PC-9 (cell line): ENCODE results near the gene DPYD. TPM values are rescaled to one million over a fixed set of nuclear protein-coding genes. Genes with fewer than 3 reads are reported as not detected.

Source experiments
- BruUV-seq: library from RNA; stranded (reverse); fragments of 400-500 nt; replicated peaks from 2 replicates; lab custom pipeline; 2021; lab: Mats Ljungman, UMichigan
- CTCF ChIA-PET: fragments of 300-600 bp; sonication (Branson Sonifier 250); formaldehyde crosslinking; loops from one replicate; lab custom pipeline; 2022; ENCODE audit warnings: antibody characterized with exemption; lab: Charles Lee
- POLR2A ChIA-PET: fragments of 300-600 bp; sonication (Branson Sonifier 250); formaldehyde crosslinking; loops from one replicate; lab custom pipeline; 2022; ENCODE audit warnings: antibody characterized with exemption; ENCODE audit not compliant: unreplicated experiment; lab: Charles Lee
- DNase-seq, 2 experiments: peaks; one replicate each; pipeline versions ENCODE4 v3.0.0 to v3.0.0-alpha.2; 2015 to 2022; ENCODE audit warnings: mixed read lengths in 1 of 2
- H2AFZ ChIP-seq: fragments of 200-600 bp; sonication (generic); 2 replicates; pipeline ENCODE4 v1.8.1; 2017; ENCODE audit warnings: antibody characterized with exemption
- H3F3A ChIP-seq: fragments of 200-600 bp; sonication (generic); 2 replicates; pipeline ENCODE4 v1.8.1; 2017; ENCODE audit warnings: antibody characterized with exemption, mild to moderate bottlenecking, low read depth; ENCODE audit not compliant: insufficient read depth
- H3K27ac ChIP-seq: fragments of 200-600 bp; sonication (generic); 2 replicates; pipeline ENCODE4 v1.6.1; 2016; ENCODE audit warnings: mixed run types
- H3K27me3 ChIP-seq: fragments of 200-600 bp; sonication (generic); 2 replicates; pipeline ENCODE4 v1.6.1; 2016; ENCODE audit warnings: low read depth, mixed run types; ENCODE audit not compliant: insufficient read depth
- H3K36me3 ChIP-seq: fragments of 200-600 bp; sonication (generic); 2 replicates; pipeline ENCODE4 v1.6.1; 2016; ENCODE audit warnings: low read depth, mixed run types
- H3K4me1 ChIP-seq: fragments of 200-600 bp; sonication (generic); replicated peaks from 2 replicates; pipeline ENCODE4 v1.6.1; 2016; ENCODE audit warnings: mixed run types; ENCODE audit not compliant: insufficient read depth
- H3K4me2 ChIP-seq: fragments of 200-600 bp; sonication (generic); 2 replicates; pipeline ENCODE4 v1.6.1; 2017; ENCODE audit warnings: mixed run types
- H3K4me3 ChIP-seq: fragments of 200-600 bp; sonication (generic); 2 replicates; pipeline ENCODE4 v1.6.1; 2016; ENCODE audit warnings: mixed run types
- H3K79me2 ChIP-seq: fragments of 200-600 bp; sonication (generic); 2 replicates; pipeline ENCODE4 v1.6.1; 2017; ENCODE audit warnings: low read depth, mixed run types
- H3K9me2 ChIP-seq: fragments of 200-600 bp; sonication (generic); 2 replicates; pipeline ENCODE4 v1.8.1; 2017; ENCODE audit warnings: mild to moderate bottlenecking; ENCODE audit not compliant: insufficient read depth
- H3K9me3 ChIP-seq: fragments of 200-600 bp; sonication (generic); 2 replicates; pipeline ENCODE4 v1.8.1; 2016; ENCODE audit warnings: low read depth; ENCODE audit not compliant: insufficient read depth
- H4K20me1 ChIP-seq: fragments of 200-600 bp; sonication (generic); 2 replicates; pipeline ENCODE4 v1.8.1; 2017; ENCODE audit not compliant: insufficient read depth
- EZH2 ChIP-seq: fragments of 200-600 bp; sonication (generic); IDR thresholded peaks from 2 replicates; pipeline ENCODE4 v1.8.0; 2017; ENCODE audit warnings: antibody characterized with exemption, low read depth
- intact Hi-C: fragments of 100-400 bp; cut with micrococcal nuclease; formaldehyde crosslinking; loops from one replicate; pipeline ENCODE4 v1.10.0; 2022; ENCODE audit not compliant: unreplicated experiment
- total RNA-seq: library from RNA; stranded (reverse); gene quantifications from 2 replicates; pipeline ENCODE4 v1.2.3, GENCODE V29; 2021
- TF ChIP-seq, protein P1 (sequence below): fragments of 200-600 bp; sonication (generic); conservative IDR thresholded peaks from 2 replicates; pipeline ENCODE4 v1.6.1; 2017; ENCODE audit warnings: mixed run types, antibody characterized with exemption, mild to moderate bottlenecking, moderate library complexity

Gene DPYD
- total RNA-seq, 1 experiment from 2014 or later, result 24.1 TPM

DNA sequence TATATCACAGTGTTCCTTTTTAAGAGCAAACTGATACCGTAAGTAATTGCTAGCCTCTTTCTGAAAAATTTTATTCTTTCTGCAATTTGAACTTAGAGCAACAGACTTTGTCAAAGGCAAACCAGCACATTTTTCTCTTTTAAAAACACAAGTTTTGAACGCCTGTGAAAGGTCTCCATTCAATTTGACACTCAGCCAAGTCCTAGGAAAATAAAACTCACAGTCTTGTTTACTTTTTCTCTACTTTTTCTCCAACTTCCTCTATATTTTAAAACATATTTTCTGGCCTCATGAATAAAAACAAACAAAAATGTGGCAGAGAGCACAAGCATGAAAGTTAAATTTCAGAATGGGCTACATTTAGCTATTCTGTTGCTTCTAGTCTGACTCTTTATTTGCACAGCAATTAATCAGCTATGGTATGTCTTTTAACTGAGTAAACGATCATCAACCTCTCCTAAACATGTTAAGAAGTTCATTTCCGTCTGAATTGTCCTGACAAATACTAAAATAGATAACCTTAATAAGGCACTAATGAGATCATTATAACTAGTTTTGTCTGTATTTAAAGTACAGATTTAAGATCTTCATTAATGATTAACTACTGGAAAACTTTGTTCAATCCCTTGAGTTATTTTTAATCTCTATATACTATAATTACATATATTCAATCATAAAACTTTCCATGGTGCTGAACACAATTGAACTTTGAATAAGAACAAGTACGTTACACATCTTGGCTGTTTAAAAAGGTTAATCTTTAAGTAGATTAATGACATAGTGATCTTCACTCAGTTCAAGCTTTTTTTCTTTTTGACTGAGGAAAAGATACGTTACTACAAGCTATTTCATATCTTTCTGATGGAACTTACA is 648.7 kb downstream of the DPYD start:
- Histone ChIP-seq H4K20me1 (no peaks in the 10 kb centered on the region), H3K79me2 (no peaks in the 10 kb centered on the region), H3K36me3 (no peaks in the 10 kb centered on the region), H3K4me3 (no peak overlapping the region), H3K4me1 (peaks cover 30% of the 10 kb centered on the region), H3K27me3 (no peaks in the 10 kb centered on the region), H3K27ac (peak overlapping the region; percentile 25), H3F3A (peaks cover 16% of the 10 kb centered on the region), H2AFZ (no peak overlapping the region), H3K9me3 (peaks cover 25% of the 10 kb centered on the region), H3K9me2 (no peaks in the 10 kb centered on the region), H3K4me2 (peak overlapping the region; percentile 11; the same call in 1 of the 2 replicates)
- TF ChIP-seq, protein P1, sequence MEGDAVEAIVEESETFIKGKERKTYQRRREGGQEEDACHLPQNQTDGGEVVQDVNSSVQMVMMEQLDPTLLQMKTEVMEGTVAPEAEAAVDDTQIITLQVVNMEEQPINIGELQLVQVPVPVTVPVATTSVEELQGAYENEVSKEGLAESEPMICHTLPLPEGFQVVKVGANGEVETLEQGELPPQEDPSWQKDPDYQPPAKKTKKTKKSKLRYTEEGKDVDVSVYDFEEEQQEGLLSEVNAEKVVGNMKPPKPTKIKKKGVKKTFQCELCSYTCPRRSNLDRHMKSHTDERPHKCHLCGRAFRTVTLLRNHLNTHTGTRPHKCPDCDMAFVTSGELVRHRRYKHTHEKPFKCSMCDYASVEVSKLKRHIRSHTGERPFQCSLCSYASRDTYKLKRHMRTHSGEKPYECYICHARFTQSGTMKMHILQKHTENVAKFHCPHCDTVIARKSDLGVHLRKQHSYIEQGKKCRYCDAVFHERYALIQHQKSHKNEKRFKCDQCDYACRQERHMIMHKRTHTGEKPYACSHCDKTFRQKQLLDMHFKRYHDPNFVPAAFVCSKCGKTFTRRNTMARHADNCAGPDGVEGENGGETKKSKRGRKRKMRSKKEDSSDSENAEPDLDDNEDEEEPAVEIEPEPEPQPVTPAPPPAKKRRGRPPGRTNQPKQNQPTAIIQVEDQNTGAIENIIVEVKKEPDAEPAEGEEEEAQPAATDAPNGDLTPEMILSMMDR, result no peak
- POLR2A ChIA-PET, result no interaction called here
- intact Hi-C loops, result loop anchor here (10.0 kb wide), 1 partner anchor 1053 kb away; no protein-coding TSS in a partner anchor
- CTCF ChIA-PET, result no interaction called here
- no TSS peak for BruUV-seq
- DNase-seq, result peak in 1 of 2 experiments; percentile 46

DNA sequence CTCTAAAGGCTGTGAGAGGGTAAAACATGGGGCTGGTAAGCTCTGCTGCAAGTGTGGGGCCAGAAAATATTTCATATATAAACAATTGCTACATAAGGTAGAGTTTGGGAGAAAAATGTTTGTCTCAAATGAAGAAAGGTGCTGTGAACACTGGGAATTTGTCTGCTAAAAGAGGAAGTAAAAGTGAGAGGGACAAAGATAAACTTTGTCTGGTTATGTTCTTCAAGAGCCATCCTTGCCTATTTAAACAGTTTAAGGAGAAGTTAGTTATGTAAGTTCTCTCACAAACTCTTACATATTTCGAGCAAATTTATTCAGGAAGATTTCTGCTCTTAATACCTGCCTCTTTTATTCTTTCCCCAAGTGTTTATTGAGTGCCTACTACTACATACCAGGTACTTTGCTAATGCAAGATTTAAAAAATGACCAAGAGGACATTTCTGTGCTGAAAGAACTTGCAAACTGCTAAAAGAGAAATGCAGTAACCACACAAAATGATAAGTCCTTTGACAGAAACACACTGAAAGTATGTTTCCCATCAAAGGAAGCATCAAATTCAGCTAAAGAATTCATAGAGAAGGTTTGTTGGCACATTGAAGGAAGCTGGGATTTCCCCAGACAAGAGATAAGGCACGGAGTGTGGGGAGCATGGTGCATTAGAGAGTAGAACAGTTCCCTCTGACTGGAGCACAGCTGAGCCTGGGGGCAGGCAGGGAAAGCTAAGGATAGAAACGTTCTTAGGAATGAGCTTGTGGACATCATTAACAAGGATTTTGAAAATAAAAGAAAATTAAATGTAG is 650.1 kb downstream of the DPYD start:
- no peaks in the 10 kb centered on the region for H3K27me3 ChIP-seq
- no peaks in the 10 kb centered on the region for H3K36me3 ChIP-seq
- peaks cover 10% of the 10 kb centered on the region for H3K9me3 ChIP-seq
- intact Hi-C loops, result loop anchor here (10.0 kb wide), 1 partner anchor 1054 kb away; no protein-coding TSS in a partner anchor
- H3F3A ChIP-seq, result peaks cover 10% of the 10 kb centered on the region
- no peak overlapping the region for H3K4me3 ChIP-seq
- TF ChIP-seq, protein P1, result no peak
- TF ChIP-seq EZH2, result no peak
- no TSS peak for BruUV-seq
- peaks cover 20% of the 10 kb centered on the region for H3K4me1 ChIP-seq
- H2AFZ ChIP-seq, result 0 out of 2 replicates have a peak overlapping the region, but pooled peaks have one; percentile 10
- DNase-seq, result no peak
- ChIA-PET CTCF (no interaction called here), POLR2A (interaction anchor here (0.6 kb wide), 1 partner anchor 1256 kb away, joined by 5 read pairs; no protein-coding TSS in a partner anchor)
- 0 out of 2 replicates have a peak, but pooled peaks cover 2% of the 10 kb centered on the region for H3K9me2 ChIP-seq
- H3K79me2 ChIP-seq, result no peaks in the 10 kb centered on the region
- no peak overlapping the region for H3K4me2 ChIP-seq
- H4K20me1 ChIP-seq, result no peaks in the 10 kb centered on the region
- H3K27ac ChIP-seq, result no peak overlapping the region

DNA sequence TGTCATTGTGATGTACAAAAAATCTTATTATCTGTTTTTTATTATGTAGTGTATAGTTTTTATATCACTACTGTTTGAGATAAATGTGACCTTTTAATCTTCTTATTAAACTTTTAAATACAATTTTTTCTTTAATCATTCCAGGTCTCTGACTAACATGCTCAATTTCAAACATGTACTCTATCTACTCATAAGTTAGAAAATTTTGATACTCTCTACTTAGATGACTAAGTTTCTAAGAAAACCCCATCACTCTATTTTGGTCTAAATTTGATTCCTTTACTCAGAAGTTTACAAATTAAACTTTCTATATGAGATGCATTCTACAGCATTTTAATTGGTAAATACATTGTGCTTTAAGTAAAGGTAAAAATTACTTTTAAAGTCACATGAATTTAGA is 655.2 kb downstream of the DPYD start:
- Histone ChIP-seq H3K9me3 (no peaks in the 10 kb centered on the region), H2AFZ (no peak overlapping the region), H3K79me2 (no peaks in the 10 kb centered on the region), H3K4me1 (peaks cover under 1% of the 10 kb centered on the region), H3K27ac (no peak overlapping the region), H3K27me3 (no peaks in the 10 kb centered on the region), H3K36me3 (no peaks in the 10 kb centered on the region), H3K4me2 (no peak overlapping the region), H4K20me1 (no peaks in the 10 kb centered on the region), H3K9me2 (0 out of 2 replicates have a peak, but pooled peaks cover 3% of the 10 kb centered on the region), H3K4me3 (no peak overlapping the region), H3F3A (no peaks in the 10 kb centered on the region)
- DNase-seq, result no peak
- intact Hi-C loops, result no loop called here
- TF ChIP-seq EZH2, result no peak
- TF ChIP-seq, protein P1, result no peak
- ChIA-PET CTCF (no interaction called here), POLR2A (no interaction called here)
- no TSS peak for BruUV-seq
